D341Med (cell line): ENCODE measurements around the gene NFE2.
"Not testable (repeated sequence)": the region's sequence is repeated elsewhere in the genome, so short reads cannot be mapped to it uniquely, and the experiment has no call there.

Experiments
- DNase-seq: peaks from one replicate; pipeline ENCODE4 v3.0.0; 2012; ENCODE audit warnings: low spot score

Gene NFE2

DNA sequence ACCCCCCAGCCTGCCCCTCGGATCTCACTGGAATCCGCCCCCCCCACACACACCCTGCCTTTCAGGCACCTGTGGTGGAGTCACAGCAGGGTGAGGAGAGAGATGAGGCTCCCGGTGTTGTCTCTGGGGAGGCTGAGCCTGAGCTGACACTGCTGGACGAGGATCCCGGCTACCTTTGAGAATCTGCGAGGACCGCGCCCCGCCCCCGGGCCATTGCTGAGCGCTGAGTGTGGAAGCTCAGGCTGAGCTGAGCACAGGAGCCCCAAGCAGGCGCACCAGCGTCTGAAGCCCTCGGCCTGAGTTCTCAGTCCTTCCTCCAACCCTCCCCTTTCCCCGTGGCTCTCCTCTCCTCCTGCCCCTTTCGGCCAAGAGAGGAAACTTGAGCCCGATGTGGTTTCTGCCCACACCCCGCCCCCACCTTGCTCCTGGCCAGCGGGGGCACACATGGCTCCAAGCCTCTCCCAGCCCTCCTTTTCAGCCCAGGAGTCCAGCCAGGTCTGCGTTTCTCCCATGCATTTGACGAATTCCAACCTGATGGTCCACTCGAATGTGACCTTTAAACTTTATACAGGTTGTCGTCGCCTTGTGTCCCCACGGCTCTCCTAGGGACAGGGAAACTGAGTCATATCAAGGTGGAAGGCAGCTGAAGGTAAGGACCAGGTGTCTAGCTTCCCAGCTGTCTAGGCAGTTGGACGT lies at the start of gene NFE2:
Gene NFE2, minus strand, starts transcription at position 284 of the 696 bp plus-strand sequence. CDS start 5,767 bp downstream, outside the sequence.
- DNase-seq: peak; percentile 58

DNA sequence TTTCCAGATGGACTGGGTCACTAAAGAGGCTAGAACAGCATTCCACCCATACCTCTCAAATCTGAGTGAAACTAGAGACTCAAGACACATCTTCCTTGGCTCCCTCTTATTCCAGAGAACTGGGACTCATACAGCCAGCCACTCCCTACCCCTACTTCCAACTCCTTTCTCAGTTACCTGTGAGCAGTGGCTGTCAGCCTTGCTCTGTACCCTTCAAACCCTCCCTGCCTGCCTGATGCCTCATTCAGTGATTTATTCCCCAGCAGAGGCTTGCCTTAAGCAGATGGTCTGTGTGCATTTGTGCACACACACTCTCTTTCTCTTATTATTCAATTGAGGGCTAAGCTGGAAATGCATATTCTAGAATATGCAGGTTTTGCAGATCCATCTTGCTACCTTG lies 48.9 kb upstream of the NFE2 start:
- DNase-seq: no peak

DNA sequence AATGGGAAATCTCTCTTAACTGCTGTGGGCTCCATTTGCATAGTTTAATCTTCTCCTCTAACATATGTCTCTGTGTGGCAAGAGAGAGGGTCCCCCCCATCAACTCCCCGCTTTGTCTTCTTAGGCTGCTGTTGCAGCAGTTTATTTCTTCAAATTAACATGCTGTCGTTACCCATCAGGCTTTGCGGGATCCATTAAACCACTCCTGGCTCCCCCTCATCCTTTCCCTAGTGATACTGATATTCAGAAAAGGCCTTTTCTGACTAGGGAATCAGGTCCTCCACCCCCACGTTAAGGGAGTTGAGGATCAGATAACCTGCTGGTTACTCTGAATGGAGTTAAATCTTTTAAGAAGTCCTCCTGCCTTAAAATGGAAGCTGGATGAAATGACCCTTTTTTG lies 48.2 kb upstream of the NFE2 start:
- DNase-seq: no peak

DNA sequence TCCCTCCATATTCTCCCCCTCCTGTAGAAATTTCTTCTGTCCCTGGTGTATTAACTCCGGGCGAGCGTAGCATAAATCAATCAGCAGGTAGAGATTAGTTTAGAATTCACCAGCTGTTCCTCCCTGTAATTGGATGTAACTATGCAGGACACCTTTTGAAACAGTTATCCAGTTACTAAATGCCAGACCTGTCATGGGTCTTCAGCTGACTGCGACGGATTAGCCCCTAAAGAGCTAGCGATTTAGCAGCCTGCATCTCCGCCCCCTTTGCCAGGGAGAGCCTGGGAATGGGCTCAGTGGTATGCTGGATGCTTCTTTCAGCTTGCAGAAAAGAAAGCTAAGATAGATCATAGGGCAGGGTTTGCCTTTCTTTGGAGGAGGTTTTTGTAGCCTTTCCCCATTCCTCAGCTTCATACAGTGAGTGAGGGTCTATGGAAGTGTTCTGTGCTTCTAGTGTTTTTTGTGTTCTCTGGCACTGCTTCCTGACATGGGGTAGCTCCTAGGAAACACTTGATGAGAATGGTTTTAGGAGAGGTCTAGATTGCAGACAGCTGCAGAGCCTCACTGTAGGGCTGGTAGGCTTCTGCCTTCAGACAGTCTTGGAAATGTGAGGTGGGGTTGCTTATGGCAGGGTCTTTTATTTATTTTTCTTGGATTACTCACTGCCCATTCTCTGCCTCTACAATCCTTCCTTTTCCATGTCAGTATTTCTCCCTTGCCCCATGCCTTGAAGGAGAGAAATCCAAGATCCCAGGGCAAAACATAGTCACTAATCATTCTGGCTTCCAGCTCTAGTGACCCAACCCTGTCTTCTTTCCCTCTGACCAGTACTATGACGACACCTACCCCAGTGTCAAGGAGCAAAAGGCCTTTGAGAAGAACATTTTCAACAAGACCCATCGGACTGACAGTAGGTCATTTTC lies 40.8 kb upstream of the NFE2 start:
- DNase-seq: peak; percentile 76

DNA sequence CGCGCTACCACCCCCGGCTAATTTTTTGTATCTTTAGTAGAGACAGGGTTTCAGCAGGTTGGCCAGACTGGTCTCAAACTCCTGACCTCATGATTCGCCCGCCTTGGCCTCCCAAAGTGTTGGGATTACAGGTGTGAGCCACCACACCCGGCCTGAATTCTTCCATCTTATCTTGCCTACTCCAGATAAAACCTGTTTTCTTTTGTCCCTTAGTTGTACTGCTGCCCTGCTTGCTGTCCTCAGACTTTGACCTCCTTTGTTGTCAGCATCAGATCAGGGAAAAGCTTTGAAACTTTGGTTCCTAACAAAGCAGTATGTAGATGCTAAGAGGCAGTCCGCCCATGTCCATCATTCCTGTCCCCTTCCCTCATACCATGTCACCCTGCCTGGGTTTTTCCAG lies 40.0 kb upstream of the NFE2 start:
- no peak for DNase-seq

DNA sequence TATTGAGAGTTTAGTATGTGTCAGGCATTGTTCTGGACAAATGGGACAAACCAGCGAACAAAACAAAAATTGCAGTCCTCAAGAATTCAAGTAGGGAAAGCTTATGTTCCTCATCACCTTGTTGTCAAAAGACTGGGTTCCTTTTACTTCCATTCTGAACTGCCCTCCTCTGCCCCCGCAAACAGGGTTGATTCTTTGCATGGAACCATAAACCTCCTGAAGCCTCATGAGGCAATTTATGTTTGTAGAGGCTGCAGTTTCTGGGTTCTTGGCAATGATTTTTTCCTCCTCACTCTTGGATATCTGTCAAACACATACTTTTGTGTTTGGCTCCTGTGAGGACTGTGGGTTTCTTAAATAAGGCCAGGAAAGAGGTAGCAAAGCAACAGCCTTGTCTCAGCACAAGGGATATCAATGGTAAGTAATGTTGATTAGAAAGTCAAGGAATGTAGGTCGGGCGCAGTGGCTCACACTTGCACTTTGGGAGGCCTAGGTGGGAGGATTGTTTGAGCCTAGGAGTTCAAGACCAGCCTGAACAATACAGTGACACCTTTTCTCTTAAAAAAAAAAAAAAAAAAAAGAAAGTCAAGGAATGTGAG lies 38.0 kb upstream of the NFE2 start:
- no peak for DNase-seq

DNA sequence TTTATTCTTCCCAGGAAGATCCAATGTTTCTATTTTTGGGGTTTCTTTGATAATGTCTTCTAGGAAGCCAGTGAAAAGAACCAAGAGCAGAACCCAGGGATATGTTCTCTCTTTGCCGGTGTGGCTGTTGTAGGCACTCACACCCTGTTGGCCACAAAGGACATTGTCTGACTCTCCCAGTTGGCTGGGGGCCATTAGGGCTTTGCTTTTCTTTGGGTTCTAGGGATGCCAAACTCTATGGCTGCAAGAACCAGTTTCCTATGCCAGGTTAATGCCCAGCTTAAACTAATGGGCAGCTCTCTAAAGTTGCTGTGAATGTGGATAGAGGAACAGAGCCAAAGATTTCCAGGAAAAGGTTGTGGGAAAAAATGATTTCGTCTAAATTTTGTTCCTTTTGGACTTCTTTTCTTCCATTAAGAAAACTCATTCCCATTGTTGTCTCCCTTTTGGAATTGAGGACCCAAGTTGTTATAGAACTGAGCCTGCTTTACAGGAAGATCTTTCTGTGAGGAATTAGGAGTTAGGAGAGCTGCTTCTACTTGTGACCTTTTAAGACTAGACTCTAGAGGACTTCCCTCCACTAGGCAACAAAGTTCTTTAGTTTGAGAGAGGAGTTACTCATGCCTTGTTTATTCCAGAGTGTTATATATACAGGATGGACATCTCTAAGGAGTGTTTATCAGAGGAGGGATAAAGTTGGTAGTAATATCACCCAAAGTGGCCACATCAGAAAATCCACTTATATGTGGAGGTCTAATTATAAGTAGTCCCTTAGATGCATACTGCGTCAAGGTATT lies 37.2 kb upstream of the NFE2 start:
- DNase-seq: no peak

DNA sequence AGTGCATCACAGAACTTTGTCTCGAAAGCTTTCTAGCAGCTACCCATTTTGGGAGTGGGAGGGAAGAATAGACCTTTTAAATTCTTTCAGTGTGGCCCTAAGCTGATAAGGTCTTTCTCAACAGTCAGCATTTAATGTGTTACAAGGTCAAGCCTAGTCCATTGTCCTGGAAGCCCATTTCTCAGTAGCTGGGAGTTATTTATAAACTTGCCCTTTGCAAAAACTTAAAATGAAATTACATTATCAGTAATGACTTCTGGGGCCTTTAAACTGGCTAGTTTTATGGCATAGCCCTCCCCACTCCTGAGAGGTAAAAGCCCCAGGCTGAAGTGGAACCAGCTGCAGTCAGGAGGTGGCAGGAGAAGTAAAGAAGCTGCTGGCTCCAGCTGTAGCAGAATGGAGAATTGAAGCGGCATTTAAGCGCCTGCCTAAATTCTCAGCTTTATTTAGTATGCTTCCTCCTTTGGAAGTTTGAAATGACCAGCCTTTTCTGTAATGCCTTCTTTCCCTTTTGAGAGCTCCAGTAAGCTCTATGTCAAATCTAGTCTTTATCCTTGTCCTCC lies 36.5 kb upstream of the NFE2 start:
- DNase-seq: no peak

DNA sequence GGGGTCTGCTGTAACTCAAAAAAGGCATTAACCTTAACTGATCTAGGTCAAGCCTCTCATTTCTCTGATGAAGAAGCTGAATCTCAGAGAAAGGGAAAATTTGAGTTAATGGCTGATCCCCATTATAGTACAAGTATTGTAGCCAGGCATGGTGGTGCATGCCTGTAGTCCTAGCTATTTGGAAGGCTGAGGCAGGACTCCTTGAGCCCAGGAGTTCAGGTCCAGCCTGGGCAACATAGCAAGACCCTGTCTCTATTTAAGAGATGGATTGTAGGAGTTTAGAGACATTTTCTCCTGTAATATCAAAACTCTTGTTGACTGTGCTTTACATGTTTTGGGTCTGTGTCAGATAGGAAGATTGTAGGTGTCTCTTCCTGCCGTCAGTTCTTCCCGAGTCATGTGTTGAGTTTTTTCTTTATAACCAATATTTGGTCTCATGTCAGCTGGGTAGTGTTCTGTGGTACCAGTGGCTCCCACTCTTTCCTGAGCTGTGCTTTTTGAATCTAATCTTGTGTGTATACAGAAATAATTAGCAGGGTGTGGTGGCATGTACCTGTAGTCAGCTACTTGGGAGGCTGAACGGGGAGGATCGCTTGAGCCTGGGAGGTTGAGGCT lies 32.7 kb upstream of the NFE2 start:
- DNase-seq: no peak

DNA sequence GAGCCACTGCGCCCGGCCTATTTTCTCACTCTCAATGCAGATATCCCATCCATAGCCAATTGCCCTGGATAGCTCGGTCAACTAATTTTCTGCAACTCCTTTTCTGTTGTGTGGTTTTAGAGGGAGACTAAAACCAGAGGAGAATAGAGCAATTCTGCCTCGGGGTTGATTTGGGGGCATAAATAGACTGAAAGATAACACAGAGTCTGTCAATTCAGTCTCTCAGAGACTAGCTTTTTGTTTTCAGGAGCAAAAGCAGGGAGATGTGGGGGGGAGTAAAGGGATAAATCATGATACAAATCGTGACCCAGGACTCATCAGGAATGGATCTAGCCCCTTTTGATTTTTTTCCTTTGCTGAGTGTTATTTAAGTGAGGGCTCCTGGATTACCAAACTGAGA lies 30.6 kb upstream of the NFE2 start:
- no peak for DNase-seq

DNA sequence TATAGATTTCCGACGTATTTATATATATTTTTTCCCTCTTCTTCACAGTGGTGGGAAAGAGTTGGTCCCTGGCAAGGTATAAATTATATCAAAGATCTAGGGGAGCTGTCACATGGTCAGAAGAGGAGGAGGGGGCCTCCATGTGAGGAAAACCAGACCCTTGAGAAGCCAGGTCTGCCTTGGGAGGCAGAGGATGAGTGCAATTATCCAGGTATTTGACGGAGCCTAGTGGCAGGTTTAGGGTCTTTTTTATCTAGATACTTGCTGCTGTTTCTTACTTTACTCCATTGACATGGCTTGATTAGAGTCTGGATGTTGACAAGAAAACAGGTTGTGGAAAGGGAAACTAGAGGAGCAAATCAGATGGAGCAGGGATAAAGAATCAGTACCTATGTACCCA lies 29.6 kb upstream of the NFE2 start:
- DNase-seq: no peak

DNA sequence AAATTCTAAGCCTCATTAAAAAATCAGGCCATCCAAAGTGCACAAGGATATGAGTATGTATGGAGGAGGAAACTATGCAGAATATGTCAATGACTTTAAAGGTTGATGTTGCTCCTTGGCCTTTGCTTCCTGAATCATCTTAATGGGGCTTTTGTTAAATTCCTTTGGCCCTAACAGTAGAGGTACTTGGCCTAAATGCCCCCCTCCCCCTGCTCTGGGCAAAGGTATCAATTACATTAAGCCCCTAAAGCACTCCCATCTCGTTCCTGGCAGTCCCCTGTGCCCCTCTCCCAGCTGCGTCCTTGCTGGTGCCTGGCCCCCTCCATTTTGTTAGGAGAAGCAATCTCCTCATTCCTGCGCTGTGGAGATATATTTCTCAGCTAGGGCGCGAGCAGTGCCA lies 28.9 kb upstream of the NFE2 start:
- DNase-seq: peak; percentile 52

DNA sequence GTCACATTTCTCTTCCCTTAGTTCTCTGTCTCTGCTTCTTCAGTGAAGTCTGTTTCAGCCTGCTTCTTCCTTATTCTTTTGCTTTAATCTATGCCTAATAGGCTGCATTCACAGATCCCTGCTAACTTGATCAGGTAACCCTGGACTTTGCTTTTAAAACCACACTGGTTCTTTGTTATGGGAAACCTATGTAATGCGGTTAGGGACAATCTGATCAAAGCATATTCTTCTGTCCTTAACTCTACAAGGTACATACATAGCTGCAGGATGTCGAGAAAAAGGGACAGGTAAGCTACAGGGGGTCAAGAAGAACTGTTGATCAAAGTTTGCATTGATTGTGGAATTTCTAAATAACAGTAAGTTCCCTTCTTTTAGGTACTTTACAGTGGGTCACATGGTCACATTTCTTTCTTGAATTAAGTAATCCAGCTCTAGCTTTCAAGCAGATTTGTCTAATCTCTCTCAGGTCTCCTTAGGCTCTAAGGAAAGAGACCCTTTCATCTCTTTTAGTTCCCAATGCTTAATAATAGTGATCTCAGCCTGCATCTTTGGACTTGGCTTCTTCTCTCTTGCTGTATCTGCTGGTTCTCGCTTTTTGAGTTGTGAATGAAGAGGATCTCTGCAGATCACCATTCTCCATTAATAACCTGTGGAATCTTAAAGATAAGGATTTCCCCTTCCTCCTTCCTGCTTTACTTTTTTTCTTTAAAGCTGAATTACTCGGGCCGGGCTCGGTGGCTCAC lies 28.0 kb upstream of the NFE2 start:
- DNase-seq: no peak

DNA sequence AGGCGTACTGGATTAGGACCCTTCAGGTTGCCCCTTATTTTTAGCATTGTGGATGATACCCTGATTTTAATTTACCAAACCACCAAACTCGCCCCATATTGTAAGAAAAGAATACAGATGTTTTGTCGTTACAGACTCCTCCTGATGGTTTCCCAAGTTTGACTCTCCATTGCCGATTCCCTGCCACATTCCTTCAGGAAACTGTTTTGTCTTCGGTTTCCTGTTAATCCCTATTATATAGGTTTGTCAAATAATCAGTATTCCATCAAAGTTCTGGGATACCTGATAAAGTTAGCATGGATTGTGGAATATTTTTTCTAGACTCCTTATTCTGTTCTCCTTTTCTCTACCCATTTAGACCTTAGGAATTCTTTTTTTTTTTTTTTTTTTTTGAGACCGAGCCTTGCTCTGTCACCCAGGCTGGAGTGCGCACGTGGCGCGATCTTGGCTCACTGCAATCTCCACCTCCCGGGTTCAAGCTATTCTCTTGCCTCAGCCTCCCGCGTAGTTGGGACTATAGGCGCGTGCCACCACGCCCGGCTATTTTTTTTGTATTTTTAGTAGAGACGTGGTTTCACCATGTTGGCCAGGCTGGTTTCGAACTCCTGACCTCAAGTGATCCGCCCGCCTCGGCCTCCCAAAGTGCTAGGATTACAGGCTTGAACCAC lies 24.8 kb upstream of the NFE2 start:
- DNase-seq: not testable (repeated sequence)

DNA sequence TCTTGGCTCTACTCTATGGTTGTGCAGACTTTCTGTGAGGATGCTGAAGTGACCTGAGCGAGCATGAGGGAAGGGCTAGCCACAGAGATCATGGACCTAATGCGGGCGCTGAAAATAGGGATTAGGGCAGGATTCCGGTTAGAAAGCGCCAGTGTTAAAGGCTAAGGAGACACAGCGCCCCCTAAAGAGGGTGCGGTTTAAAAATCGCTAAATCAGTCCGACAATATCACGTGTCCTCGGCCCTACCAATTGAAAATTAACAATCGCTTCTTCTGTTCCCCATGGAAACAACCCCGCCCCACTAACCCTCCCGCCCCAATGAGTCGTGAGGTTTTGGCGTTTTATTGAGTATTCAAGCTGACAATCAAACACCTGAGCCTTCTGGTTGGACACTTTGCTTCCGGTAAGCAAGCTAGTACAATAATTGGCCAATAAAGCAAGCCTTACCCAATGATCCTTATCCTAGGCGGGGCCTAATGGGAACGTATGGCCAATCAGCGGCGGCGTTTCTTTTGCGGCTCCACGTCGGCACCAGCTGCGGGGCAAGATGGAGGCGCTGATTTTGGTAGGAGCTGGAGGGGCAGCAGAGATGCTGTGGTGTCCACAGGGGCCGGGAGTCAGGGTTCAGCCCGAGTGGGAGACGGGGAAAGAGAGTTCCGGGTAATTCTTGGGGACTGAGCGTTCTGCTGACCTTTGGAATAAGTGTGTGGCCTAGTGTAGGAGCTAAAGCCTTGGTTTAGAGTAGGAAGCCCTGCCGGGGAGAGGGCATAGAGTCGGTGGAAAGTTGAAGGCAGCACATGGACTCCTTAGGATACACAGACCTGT lies 24.0 kb upstream of the NFE2 start, which contains the start of gene COPZ1:
Gene COPZ1, plus strand, starts transcription at position 515 of the 825 bp plus-strand sequence. Its CDS starts 33 bp downstream, at position 548.
- DNase-seq: peak; percentile 92

DNA sequence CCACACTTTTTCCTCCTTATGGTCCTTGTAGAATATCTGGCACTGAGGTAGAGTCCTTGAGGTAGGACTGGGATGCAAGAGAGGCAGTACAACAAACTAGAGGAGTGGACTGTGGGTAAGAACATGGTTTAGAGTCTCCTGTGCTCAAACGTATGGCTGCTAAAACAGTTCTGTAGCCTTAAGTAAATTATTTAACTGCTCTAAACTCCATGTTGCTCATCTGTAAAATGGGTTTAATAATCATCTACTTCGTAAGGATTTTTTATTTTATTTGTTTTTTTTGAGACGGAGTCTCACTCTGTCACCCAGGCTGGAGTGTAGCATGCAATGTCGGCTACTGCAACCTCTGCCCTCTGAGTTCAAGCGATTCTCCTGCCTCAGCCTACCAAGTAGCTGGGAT lies 20.5 kb upstream of the NFE2 start:
- no peak for DNase-seq

DNA sequence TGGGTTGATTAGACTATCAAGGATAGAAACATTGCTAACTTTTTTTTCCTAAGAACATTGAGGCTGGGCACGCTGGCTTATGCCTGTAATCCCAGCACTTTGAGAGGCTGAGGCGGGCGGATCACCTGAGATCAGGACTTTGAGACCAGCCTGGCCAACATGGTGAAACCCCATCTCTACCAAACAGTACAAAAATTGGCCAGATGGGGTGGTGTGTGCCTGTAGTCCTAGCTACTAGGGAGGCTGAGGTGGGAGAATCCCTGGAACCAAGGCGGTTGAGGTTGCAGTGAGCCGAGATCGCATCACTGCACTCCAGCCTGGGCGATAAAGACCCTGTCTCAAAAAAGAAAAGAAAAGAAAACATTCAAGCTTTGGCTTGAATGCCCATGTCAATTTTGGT lies 11.5 kb upstream of the NFE2 start:
- DNase-seq: not testable (repeated sequence)

DNA sequence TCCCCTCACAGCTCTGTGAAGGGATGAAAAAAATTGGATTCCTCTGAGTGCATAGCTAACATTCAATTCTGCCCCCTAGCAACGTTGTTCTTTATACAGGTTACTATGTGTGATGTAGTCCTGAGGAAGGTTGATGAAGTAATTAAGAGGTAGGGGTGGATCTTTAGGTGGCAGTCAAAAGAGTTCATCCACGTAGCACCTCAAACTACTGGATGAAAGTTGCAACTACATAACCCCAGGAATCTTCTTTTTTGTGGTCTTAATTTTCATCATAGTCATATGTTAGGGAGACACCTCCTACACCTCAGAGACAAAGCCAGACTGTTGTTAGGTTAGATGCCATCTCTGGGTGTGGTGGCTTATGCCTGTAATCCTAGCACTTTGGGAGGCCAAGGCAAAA lies 10.2 kb upstream of the NFE2 start:
- no peak for DNase-seq
